IPS DF 4.7 (cell line): ENCODE results near the gene ATF3.
"Not testable (repeated sequence)": the region's sequence is repeated elsewhere in the genome, so short reads cannot be mapped to it uniquely, and the experiment has no call there.

ENCODE experiments used
- DNase-seq: peaks from one replicate; pipeline ENCODE4 v3.0.0-alpha.2; 2013; ENCODE audit warnings: low spot score; ENCODE audit errors: extremely low read depth

Gene ATF3

GRCh38 chr1:212649020-212649419 lies 40.5 kb downstream of the ATF3 start:
- no peak for DNase-seq

GRCh38 chr1:212650228-212650627 lies 41.7 kb downstream of the ATF3 start:
- DNase-seq, result no peak

GRCh38 chr1:212651521-212651920 lies 43.0 kb downstream of the ATF3 start:
- no peak for DNase-seq

GRCh38 chr1:212651977-212652376 lies 43.4 kb downstream of the ATF3 start:
- no peak for DNase-seq

- DNase-seq, result no peak
Measured at GRCh38 chr1:212652609-212653008, 44.0 kb downstream of the ATF3 start.

GRCh38 chr1:212655668-212656440 lies 47.3 kb downstream of the ATF3 start:
- DNase-seq, result no peak

DNA sequence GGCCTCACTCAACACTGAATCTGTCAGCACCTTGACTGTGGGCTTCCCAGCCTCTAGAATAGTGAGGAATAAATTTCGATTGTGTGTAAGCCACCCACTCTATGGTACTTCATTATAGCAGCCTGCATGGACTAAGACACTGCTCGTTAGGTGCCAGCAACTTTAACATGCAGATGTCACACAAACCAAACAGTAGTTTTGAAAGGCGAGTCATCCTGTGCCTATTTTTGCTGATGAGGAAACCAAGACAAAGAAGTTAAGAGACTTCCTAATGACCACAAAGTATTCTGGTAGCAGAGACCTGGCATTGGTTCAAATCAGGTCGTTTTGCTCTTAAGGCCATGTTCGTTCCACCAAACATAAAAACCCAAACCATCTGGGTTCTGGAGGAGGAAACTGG lies 48.2 kb downstream of the ATF3 start:
- no peak for DNase-seq

DNA sequence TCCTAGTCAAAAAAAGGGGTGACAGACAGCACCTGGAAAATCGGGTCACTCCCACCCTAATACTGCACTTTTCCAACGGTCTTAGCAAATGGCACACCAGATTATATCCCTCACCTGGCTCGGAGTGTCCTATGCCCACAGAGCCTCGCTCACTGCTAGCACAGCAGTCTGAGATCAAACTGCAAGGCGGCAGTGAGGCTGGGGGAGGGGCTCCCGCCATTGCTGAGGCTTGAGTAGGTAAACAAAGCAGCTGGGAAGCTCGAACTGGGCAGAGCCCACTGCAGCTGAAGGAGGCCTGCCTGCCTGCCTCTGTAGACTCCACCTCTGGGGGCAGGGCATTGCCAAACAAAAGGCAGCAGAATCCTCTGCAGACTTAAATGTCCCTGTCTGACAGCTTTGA lies 49.7 kb downstream of the ATF3 start:
- DNase-seq, result not testable (repeated sequence)

- DNase-seq, result no peak
Measured at GRCh38 chr1:212664409-212665199, 56.0 kb downstream of the ATF3 start.

DNA sequence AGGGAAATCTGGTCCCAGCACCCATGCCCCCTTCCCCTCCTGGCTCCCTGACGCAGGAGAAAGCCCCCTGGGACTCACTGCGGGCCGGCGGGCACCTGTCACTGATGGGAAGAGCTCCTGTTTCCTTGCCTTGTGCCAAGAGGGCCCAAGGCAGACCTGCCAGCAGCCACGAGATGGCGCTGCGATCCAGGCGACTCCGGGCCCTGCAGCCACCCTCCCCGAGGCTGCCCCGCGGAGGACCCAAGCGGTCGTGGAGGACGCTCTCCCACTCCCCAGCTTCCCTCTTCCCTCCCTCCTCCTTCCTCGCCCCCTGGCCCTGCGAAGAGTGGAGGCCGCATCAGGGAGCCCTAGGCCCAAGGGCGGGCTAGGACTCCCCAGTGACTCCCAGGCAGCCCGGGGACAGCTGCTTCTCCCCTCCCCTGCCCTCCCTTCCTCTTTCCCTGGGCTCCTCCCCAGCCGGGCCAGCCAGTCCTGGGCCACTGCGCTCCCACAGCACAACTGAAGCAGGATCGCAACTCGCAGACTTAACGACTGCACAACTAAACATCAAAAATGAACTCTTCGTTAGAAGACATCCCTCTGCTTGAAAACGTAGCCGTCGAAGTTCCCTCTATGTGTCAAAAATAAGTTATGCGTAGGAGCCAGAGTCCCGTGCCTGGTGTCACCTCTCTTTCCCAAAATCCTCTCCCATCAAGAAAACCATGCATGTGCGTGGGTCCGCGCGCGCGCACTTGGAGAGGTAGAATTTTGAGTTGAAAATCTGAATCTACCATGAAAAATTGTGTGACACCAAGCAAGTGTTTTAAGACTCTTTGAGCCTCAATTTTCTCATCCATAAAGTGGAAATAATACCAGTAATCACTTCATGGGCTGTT lies 56.9 kb downstream of the ATF3 start:
- no peak for DNase-seq

GRCh38 chr1:212666116-212666775 lies 57.7 kb downstream of the ATF3 start:
- no peak for DNase-seq

GRCh38 chr1:212667223-212668139 lies 58.9 kb downstream of the ATF3 start:
- no peak for DNase-seq

DNA sequence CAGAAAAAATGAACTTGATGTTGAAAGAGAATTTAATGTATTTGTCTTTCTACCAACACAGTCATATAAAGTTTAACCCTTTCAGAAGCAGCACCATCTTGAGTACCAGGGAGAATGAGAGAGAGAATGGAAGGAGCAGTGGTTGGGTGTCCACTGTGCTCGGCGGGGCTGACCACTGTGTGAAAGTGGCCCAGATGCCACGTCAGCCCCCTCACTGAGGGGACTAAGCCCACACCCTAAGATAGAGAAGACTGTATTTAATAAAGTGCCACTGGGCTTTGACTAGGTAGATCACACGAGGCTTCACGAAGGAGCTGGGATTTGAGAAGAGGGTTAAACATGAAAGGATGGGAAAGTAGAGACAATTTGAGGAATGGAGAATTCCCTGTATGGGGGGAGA lies 59.9 kb downstream of the ATF3 start:
- DNase-seq, result no peak

DNA sequence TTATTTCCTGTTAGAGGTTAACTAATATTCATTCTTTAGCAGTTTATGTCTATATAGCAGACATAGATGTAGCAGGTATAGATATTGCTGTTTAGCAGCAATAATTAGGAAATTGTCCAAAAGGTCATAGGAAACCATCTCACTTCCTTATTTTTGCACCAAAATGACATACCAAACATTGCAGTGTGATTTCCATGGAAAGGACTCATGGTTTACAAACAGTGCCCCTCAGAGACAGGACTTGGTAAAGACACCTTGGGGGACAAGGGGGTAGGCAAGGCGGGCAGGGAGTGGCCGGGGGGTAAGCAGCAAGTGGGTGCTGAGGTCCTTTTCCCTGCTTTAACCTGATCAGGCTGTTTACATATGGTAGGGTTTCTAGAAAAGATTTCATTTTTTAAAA lies 60.5 kb downstream of the ATF3 start:
- no peak for DNase-seq

DNA sequence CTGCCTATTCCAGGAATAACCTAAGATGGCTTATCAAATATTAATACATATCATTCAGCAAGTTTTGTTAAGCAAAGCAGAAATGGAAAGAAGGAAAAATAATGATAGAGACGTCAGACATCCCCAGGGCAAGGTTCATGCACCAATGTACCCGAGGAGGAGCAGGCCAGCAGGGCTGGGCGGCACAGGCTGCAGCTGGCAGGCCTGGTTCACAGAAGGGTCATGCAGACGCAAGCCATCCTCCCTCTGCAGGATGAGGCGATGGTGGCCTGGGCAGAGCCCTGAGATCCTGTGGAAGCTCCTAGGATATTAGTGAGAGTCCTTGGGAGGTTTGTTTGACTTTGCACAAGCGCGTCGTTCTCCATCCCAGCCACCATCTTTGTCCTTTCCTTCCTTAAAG lies 61.0 kb downstream of the ATF3 start:
- DNase-seq, result no peak

- no peak for DNase-seq
Measured at GRCh38 chr1:212670301-212670700, 61.7 kb downstream of the ATF3 start.
